SU-DHL-6 (cell line): Measurements from ENCODE around the gene NOXA1.

Experiments
- CTCF ChIP-seq: fragments of 200-600 bp; sonication (generic); IDR thresholded peaks from one replicate; pipeline ENCODE4 v1.5.1; 2017; ENCODE audit warnings: antibody characterized with exemption, mild to moderate bottlenecking, low read length, moderate library complexity; ENCODE audit not compliant: insufficient read depth, poor library complexity, severe bottlenecking
- EZH2phosphoT487 ChIP-seq: fragments of 200-600 bp; sonication (generic), shearing (Covaris generic); conservative IDR thresholded peaks from 2 replicates; pipeline ENCODE4 v1.6.1; 2018; ENCODE audit warnings: mild to moderate bottlenecking, antibody characterized with exemption, low read length, moderate library complexity, mixed read lengths

GRCh38 chr9:137398561-137399468 is 24.4 kb upstream of the NOXA1 start:
- no peak for TF ChIP-seq CTCF
- TF ChIP-seq EZH2phosphoT487, result no peak
